Fibroblast of villous mesenchyme (primary cell): Measurements from ENCODE around the gene SOCS7. TPM values are rescaled to one million over a fixed set of nuclear protein-coding genes. Genes with fewer than 3 reads are reported as not detected.

ENCODE experiments used
- DNase-seq: peaks from one replicate; pipeline ENCODE4 v3.0.0-alpha.2; 2010; ENCODE audit warnings: low read depth
- H3K4me3 ChIP-seq: 2 replicates; pipeline ENCODE4 v1.5.1; 2011; ENCODE audit warnings: low read depth, mild to moderate bottlenecking, low read length
- CTCF ChIP-seq: IDR thresholded peaks from 2 replicates; pipeline ENCODE4 v1.5.1; 2012; ENCODE audit warnings: low read depth, mild to moderate bottlenecking, low read length; ENCODE audit not compliant: insufficient read depth
- total RNA-seq: library from RNA; depleted of rRNA; stranded (reverse); fragments of >200 nt; gene quantifications from 2 replicates; pipeline ENCODE4 v1.2.3, GENCODE V29; 2012

SOCS7 gene
- total RNA-seq, 1 donor: 11.2 TPM

- TF ChIP-seq CTCF: no peak
- no peak for DNase-seq
Measured at GRCh38 chr17:38425744-38426143, 74.1 kb downstream of the SOCS7 start.

GRCh38 chr17:38426441-38426840 is 74.8 kb downstream of the SOCS7 start:
- DNase-seq: no peak

More at GRCh38 chr17:38425744-38426143, 74.1 kb downstream of the SOCS7 start:
- no peak overlapping the region for H3K4me3 ChIP-seq

GRCh38 chr17:38427160-38427949 is 75.7 kb downstream of the SOCS7 start:
- peak overlapping the region; percentile 82 for H3K4me3 ChIP-seq
- DNase-seq: no peak
- no peak for TF ChIP-seq CTCF

More at GRCh38 chr17:38426441-38426840, 74.8 kb downstream of the SOCS7 start:
- no peak overlapping the region for H3K4me3 ChIP-seq
- no peak for TF ChIP-seq CTCF

DNA sequence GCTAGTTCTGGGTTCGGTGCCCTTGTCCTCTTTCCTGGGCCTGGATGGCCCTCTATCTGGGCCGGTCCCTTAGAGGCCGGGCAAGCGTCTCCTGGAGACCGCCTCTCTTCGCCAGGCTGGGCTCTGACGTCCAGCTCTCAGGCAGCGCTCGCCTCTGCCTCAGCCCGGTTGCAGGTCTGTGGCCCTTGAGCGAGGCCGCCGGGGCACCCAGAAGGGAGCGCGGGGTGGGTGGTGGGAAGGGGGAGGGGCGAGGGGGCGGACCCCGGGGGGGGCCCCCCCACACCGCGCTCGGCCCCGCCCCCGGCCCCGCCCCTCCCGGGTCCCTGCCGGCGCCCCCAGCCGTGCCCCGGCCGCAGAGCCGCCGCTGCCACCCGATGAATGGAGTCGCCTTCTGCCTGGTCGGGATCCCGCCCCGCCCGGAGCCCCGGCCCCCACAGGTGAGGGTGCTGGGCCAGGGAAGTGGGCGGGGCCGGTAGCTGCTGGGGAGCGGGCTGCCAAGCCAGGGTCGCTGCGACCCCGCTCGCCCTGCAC is 76.5 kb downstream of the SOCS7 start, which contains the start of gene ARHGAP23:
Gene ARHGAP23 (plus strand): TSS at position 353 of the 531 bp plus-strand sequence. CDS start 22 bp downstream, at position 375.
- H3K4me3 ChIP-seq: peak within 1 kb of the TSS; percentile 82
- no peak for TF ChIP-seq CTCF
- peak; percentile 83 for DNase-seq

- no peak for TF ChIP-seq CTCF
- peak; percentile 65 for DNase-seq
- peak overlapping the region; percentile 82 for H3K4me3 ChIP-seq
Measured at GRCh38 chr17:38428643-38429371, 77.2 kb downstream of the SOCS7 start.

DNA sequence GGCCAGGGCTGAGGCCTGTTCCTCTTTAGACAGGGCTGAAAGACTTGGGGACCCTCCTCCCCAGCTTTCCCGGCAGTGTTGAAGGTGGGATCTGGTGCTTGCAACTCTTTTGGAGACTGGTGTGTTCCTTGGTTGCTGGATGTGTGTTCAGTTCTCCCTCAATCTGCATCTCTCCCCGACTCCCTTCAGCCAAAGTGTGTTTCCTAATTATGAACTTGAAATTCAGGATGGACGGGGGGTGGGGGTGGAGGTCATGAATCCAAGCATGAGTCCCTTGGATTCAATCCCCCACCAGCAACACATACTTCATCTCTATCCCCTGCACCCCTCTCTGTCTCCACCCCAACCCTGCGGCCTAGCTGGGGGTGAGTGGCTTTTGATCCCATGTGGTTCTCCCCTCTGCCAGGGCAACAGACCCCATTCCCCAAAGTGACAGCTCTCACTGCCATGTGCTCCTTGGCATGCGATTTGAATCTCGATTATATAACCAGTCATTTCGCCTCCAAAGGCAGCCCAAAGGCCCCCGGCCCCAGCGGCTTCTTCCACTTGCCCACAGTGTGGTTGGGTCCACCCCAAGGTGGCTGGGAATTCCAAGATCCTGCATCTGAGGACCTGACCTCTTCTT is 77.9 kb downstream of the SOCS7 start:
- peak overlapping the region; percentile 82 for H3K4me3 ChIP-seq
- TF ChIP-seq CTCF: no peak
- no peak for DNase-seq
